ENCODE results near the gene MBOAT1. TPM values are rescaled to one million over a fixed set of nuclear protein-coding genes. Genes with fewer than 3 reads are reported as not detected.
A peak's percentile ranks its signal among the peaks of the same experiment; 100 is the strongest.

MBOAT1 gene
- total and polyA plus RNA-seq, 8 donors = 14.8 to 22.2 (median 19.0) TPM

DNA sequence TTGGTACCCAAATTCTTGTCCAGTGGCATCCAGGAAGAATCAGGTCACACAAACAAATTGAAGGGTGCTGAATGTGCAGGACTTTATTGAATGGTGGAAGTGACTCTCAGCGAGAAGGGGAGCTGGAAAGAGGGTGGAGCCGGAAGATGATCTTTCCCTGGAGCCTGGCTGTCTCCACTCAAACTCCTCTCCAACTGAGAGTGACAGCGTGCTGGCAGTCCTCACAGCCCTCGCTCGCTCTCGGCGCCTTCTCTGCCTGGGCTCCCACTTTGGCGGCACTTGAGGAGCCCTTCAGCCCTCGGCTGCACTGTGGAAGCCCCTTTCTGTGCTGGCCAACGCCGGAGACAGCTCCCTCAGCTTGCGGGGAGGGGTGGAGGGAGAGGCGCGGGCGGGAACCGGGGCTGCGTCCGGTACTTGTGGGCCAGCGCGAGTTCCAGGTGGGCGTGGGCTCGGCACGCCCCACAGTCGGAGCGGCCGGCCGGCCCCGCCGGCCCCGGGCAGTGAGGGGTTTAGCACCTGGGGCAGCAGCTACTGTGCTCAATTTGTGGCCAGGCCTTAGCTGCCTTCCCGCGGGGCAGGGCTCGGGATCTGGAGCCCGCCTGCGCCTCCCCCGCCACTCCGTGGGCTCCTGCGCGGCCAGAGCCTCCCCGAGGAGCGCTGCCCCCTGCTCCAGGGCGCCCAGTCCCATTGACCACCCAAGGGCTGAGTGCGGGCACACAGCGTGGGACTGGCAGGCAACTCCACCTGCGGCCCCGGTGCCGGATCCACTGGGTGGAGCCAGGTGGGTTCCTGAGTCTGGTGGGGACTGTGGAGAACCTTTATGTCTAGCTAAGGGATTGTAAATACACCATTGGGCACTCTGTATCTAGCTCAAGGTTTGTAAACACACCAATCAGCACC is 26.7 kb upstream of the MBOAT1 start:
- H3K9me3 ChIP-seq = no peaks in the 10 kb centered on the region
- no peaks in the 10 kb centered on the region for H3K36me3 ChIP-seq
- DNase-seq (peak in 1 of 4 donors; percentile 73), ATAC-seq (no peak)
- H3K4me1 ChIP-seq = no peaks in the 10 kb centered on the region
- intact Hi-C loops (cut with DNase I) = no loop called here
- no peak overlapping the region for H3K27ac ChIP-seq
- H3K4me3 ChIP-seq = no peak overlapping the region
- H3K27me3 ChIP-seq = no peaks in the 10 kb centered on the region
- TF ChIP-seq, protein P1, sequence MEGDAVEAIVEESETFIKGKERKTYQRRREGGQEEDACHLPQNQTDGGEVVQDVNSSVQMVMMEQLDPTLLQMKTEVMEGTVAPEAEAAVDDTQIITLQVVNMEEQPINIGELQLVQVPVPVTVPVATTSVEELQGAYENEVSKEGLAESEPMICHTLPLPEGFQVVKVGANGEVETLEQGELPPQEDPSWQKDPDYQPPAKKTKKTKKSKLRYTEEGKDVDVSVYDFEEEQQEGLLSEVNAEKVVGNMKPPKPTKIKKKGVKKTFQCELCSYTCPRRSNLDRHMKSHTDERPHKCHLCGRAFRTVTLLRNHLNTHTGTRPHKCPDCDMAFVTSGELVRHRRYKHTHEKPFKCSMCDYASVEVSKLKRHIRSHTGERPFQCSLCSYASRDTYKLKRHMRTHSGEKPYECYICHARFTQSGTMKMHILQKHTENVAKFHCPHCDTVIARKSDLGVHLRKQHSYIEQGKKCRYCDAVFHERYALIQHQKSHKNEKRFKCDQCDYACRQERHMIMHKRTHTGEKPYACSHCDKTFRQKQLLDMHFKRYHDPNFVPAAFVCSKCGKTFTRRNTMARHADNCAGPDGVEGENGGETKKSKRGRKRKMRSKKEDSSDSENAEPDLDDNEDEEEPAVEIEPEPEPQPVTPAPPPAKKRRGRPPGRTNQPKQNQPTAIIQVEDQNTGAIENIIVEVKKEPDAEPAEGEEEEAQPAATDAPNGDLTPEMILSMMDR (IDR thresholded peaks at IDR 0.05) = no peak

DNA sequence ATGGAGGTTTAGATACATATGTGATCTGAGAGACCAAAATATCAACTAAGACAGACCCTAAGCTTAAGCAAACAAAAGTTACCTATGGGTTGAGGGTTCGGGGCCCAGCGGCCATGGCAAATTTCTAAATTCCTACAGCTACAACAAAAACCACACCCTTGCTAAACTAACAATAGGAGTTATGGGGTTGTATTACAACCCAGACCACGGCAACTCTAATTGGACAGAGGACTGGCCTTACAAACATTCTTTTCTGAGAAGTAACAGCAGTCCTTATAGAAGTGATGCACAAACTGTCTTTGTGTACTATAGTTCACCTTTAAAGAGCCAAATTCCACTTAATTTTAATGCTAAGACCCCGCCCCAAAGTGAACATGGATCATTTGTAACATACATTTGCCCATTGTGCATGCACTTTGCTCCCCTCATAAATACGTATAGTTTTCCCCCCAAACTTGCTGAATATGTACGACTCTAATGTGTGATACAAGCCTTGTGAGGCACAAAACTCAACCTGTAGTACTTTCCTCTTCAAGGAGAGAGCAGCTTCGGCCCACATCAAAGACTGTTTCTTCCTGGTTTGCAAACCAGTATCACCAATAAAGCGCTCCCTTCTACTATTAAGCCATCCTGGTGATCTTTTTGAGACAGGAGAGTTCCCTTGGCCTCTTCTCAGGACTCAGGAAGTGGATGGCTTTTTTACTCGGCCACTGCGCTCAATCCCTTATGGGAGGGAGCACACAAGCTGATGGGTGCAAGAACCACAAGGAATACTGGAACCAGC is 25.6 kb upstream of the MBOAT1 start:
- intact Hi-C loops (cut with DNase I) = no loop called here
- no peak overlapping the region for H3K27ac ChIP-seq
- no peaks in the 10 kb centered on the region for H3K36me3 ChIP-seq
- H3K27me3 ChIP-seq = no peaks in the 10 kb centered on the region
- no peaks in the 10 kb centered on the region for H3K4me1 ChIP-seq
- no peak for DNase-seq
- no peaks in the 10 kb centered on the region for H3K9me3 ChIP-seq
- H3K4me3 ChIP-seq = no peak overlapping the region
- no peak for ATAC-seq
- TF ChIP-seq, protein P1 (IDR thresholded peaks at IDR 0.05) = no peak

DNA sequence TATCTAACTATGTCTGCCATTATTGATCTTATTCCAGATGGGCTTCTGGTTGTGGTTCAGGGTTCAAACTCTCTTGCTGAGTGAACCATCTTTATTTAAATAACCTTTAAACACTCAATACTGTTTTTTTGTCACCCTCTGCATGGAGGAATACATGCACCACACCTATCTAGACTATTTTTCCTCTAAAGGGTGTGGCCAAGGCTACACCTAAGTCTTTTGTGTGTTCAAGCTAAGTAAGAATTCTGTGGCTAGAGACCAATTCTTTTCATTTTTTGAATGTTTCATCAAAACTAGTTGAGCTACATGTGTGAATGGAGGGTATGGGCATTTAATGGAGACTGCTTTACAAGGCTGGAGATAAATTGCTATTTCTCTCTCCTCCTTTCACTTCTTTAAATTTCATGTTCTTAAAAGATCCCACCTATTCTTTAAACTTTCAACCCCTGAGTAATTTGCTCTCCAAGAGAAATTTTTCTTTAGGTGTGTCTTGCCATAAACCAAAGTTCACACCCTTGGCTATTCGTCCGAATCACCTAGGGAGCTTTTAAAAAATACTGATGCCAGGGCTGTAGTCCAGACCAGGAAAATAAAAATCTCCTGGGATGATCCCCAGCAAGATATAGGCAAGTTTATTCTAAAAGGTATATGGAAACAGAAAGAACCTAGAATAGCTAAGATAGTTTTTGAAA is 24.8 kb upstream of the MBOAT1 start:
- intact Hi-C loops (cut with DNase I) = no loop called here
- ATAC-seq (peak; percentile 45), DNase-seq (no peak)
- no peaks in the 10 kb centered on the region for H3K9me3 ChIP-seq
- TF ChIP-seq, protein P1 (IDR thresholded peaks at IDR 0.05) = no peak
- H3K36me3 ChIP-seq = no peaks in the 10 kb centered on the region
- no peaks in the 10 kb centered on the region for H3K4me1 ChIP-seq
- no peak overlapping the region for H3K27ac ChIP-seq
- H3K4me3 ChIP-seq = no peak overlapping the region
- no peaks in the 10 kb centered on the region for H3K27me3 ChIP-seq

DNA sequence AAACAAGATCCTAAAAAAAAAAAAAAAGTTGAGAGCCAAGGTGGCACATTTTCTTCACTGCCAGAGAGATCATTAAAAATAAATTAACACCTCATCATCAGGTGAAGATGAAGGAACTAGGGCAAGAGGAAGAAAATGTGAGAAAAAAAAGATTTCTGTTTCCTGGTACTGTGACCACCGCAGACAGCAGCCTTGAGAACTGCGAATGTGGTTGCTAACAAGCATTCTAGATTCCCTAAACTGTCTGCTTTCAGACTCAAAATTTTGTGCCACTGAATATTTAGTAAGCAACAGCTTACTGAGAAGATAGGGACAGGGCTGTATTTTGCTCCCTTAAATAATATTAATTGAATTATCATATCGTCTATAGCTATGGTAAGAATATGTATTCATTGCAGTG is 24.1 kb upstream of the MBOAT1 start:
- no peak for DNase-seq
- Histone ChIP-seq H3K27me3 (no peaks in the 10 kb centered on the region), H3K9me3 (no peaks in the 10 kb centered on the region), H3K4me3 (no peak overlapping the region), H3K36me3 (no peaks in the 10 kb centered on the region), H3K4me1 (no peaks in the 10 kb centered on the region), H3K27ac (no peak overlapping the region)
- TF ChIP-seq, protein P1 (IDR thresholded peaks at IDR 0.05) = no peak
- intact Hi-C loops (cut with DNase I) = no loop called here
- ATAC-seq = no peak

Measured in left lung (tissue), 10 donors.